Ishikawa (cell line): Measurements from ENCODE around the gene TAS2R8.

Source experiments
- CEBPB ChIP-seq: IDR thresholded peaks from 2 replicates; pipeline ENCODE4 v1.6.1; 2012
- CREB1 ChIP-seq: IDR thresholded peaks from 2 replicates; pipeline ENCODE4 v1.6.1; 2012; ENCODE audit warnings: low read depth
- EGR1 ChIP-seq: IDR thresholded peaks from 2 replicates; pipeline ENCODE4 v1.6.1; 2012
- EP300 ChIP-seq: IDR thresholded peaks from 2 replicates; pipeline ENCODE4 v1.6.1; 2012; ENCODE audit warnings: borderline replicate concordance
- FOXM1 ChIP-seq: IDR thresholded peaks from 2 replicates; pipeline ENCODE4 v1.6.1; 2012; ENCODE audit warnings: low read depth, borderline replicate concordance
- MAX ChIP-seq: IDR thresholded peaks from 2 replicates; pipeline ENCODE4 v1.6.1; 2012
- NFIC ChIP-seq: IDR thresholded peaks from 2 replicates; pipeline ENCODE4 v1.6.1; 2012
- RAD21 ChIP-seq: IDR thresholded peaks from 2 replicates; pipeline ENCODE4 v1.6.1; 2012; ENCODE audit warnings: low read depth
- REST ChIP-seq: IDR thresholded peaks from 2 replicates; pipeline ENCODE4 v1.6.1; 2012; ENCODE audit warnings: low read depth, mild to moderate bottlenecking
- TAF1 ChIP-seq: IDR thresholded peaks from 2 replicates; pipeline ENCODE4 v1.6.1; 2012; ENCODE audit warnings: low read depth, mild to moderate bottlenecking
- TCF12 ChIP-seq: IDR thresholded peaks from 2 replicates; pipeline ENCODE4 v1.6.1; 2012; ENCODE audit warnings: low read depth
- TEAD4 ChIP-seq: IDR thresholded peaks from 2 replicates; pipeline ENCODE4 v1.6.1; 2012
- YY1 ChIP-seq: IDR thresholded peaks from 2 replicates; pipeline ENCODE4 v1.6.1; 2012; ENCODE audit warnings: low read depth
- ZBTB7A ChIP-seq: IDR thresholded peaks from 2 replicates; pipeline ENCODE4 v1.6.1; 2012; ENCODE audit warnings: low read depth
- TF ChIP-seq, protein P1 (sequence below): IDR thresholded peaks from 2 replicates; pipeline ENCODE4 v1.6.1; 2012

TAS2R8 gene

GRCh38 chr12:10807186-10807585 lies at the start of gene TAS2R8:
TAS2R8 (minus strand) TSS chr12:10807286; CDS start chr12:10806980, 306 bp downstream.
- TF ChIP-seq, protein P1, sequence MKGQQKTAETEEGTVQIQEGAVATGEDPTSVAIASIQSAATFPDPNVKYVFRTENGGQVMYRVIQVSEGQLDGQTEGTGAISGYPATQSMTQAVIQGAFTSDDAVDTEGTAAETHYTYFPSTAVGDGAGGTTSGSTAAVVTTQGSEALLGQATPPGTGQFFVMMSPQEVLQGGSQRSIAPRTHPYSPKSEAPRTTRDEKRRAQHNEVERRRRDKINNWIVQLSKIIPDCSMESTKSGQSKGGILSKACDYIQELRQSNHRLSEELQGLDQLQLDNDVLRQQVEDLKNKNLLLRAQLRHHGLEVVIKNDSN = no peak
- no peak for TF ChIP-seq TAF1
- no peak for TF ChIP-seq CEBPB
- TF ChIP-seq CREB1 = no peak
- TF ChIP-seq ZBTB7A = no peak
- TF ChIP-seq EGR1 = no peak
- TF ChIP-seq MAX = no peak
- TF ChIP-seq RAD21 = no peak
- TF ChIP-seq TEAD4 = no peak
- TF ChIP-seq NFIC = no peak
- no peak for TF ChIP-seq TCF12
- TF ChIP-seq YY1 = no peak
- no peak for TF ChIP-seq EP300
- no peak for TF ChIP-seq FOXM1
- TF ChIP-seq REST = no peak

DNA sequence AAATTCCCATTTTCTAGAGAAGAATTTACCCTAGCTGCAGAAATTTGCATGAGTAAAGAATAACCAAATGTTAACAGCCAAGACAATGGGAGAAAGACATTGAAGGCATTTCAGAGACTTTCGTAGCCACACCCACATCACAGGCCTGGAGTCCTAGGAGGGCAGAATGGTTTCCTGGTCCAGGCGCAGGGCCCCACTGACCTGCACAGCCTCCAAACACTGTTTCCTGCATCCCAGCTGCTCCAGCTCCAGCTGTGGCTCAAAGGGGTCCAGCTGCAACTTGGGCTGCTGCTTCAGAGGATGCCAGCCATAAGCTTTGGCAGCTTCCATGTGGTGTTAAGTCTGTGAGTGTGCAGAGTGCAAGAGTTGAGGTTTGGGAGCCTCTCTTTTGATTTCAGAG lies 48.7 kb upstream of the TAS2R8 start:
- no peak for TF ChIP-seq MAX
- TF ChIP-seq TCF12 = no peak
- no peak for TF ChIP-seq EGR1
- no peak for TF ChIP-seq CEBPB
- no peak for TF ChIP-seq FOXM1
- no peak for TF ChIP-seq ZBTB7A
- no peak for TF ChIP-seq EP300
- TF ChIP-seq TEAD4 = no peak
- no peak for TF ChIP-seq CREB1
- TF ChIP-seq, protein P1 = no peak
- no peak for TF ChIP-seq REST
- TF ChIP-seq TAF1 = no peak
- TF ChIP-seq NFIC = no peak
- no peak for TF ChIP-seq YY1

GRCh38 chr12:10853776-10854175 lies 46.7 kb upstream of the TAS2R8 start:
- TF ChIP-seq ZBTB7A (no peak), TAF1 (no peak), NFIC (no peak), CEBPB (no peak), EGR1 (no peak), TCF12 (no peak), EP300 (no peak), FOXM1 (no peak), RAD21 (no peak), MAX (no peak), TEAD4 (no peak), CREB1 (no peak), YY1 (no peak), REST (no peak)
- TF ChIP-seq, protein P1 = no peak

GRCh38 chr12:10851243-10851858 lies 44.3 kb upstream of the TAS2R8 start:
- TF ChIP-seq EGR1 = no peak
